NCI-H82 (cell line): Measurements from ENCODE around the gene AMPD3.

Experiments
- DNase-seq: peaks from one replicate; lab custom pipeline; 2025; lab: John Stamatoyannopoulos, UW

AMPD3 gene

GRCh38 chr11:10438458-10438857, 16.6 kb upstream of the AMPD3 start:
- no peak for DNase-seq

- DNase-seq = no peak
These were observed 15.7 kb upstream of the AMPD3 start for GRCh38 chr11:10439351-10439750.

- DNase-seq = no peak
These were observed 15.1 kb upstream of the AMPD3 start for GRCh38 chr11:10439924-10440323.

- peak; percentile 10 for DNase-seq
These were observed 14.7 kb upstream of the AMPD3 start for GRCh38 chr11:10440401-10440800.

- DNase-seq = no peak
These were observed 14.0 kb upstream of the AMPD3 start for GRCh38 chr11:10441091-10441490.

- no peak for DNase-seq
These were observed 13.2 kb upstream of the AMPD3 start for GRCh38 chr11:10441652-10442503.

GRCh38 chr11:10443152-10443551, 11.9 kb upstream of the AMPD3 start:
- no peak for DNase-seq

- no peak for DNase-seq
These were observed 11.3 kb upstream of the AMPD3 start for GRCh38 chr11:10443721-10444235.

- DNase-seq = no peak
These were observed 10.2 kb upstream of the AMPD3 start for GRCh38 chr11:10444725-10445315.

GRCh38 chr11:10447445-10447844, 7.6 kb upstream of the AMPD3 start:
- no peak for DNase-seq

- no peak for DNase-seq
These were observed 4.3 kb upstream of the AMPD3 start for GRCh38 chr11:10450462-10451425.

GRCh38 chr11:10451426-10452116, 3.5 kb upstream of the AMPD3 start:
- DNase-seq = no peak

- DNase-seq = no peak
These were observed 2.8 kb upstream of the AMPD3 start for GRCh38 chr11:10452211-10452767.

- no peak for DNase-seq
These were observed 1.8 kb upstream of the AMPD3 start for GRCh38 chr11:10453261-10453660.

GRCh38 chr11:10455637-10456487, 798 bp downstream of the AMPD3 start:
- DNase-seq = peak; percentile 78

- DNase-seq = peak; percentile 52
These were observed 1.5 kb downstream of the AMPD3 start for GRCh38 chr11:10456519-10456918.

GRCh38 chr11:10457901-10458300, 2.8 kb downstream of the AMPD3 start:
- no peak for DNase-seq

- peak; percentile 73 for DNase-seq
These were observed 4.2 kb downstream of the AMPD3 start for GRCh38 chr11:10459029-10459970.

GRCh38 chr11:10460611-10461275, 5.7 kb downstream of the AMPD3 start:
- DNase-seq = no peak
